Astrocyte (in vitro differentiated cells and primary cell): ENCODE results near the gene CDC37.

Experiments used
- EZH2 ChIP-seq: IDR thresholded peaks from 2 replicates; pipeline ENCODE4 v1.6.1; 2012; ENCODE audit warnings: mild to moderate bottlenecking, low read length, inconsistent platforms; ENCODE audit not compliant: insufficient read depth
- TF ChIP-seq, protein P1 (sequence below): IDR thresholded peaks from 2 replicates; pipeline ENCODE4 v1.5.1; 2011; ENCODE audit warnings: low read depth, mild to moderate bottlenecking, inconsistent platforms, low read length, moderate library complexity; ENCODE audit not compliant: insufficient read depth

GRCh38 chr19:10344780-10345179 lies 58.6 kb downstream of the CDC37 start:
- TF ChIP-seq, protein P1, sequence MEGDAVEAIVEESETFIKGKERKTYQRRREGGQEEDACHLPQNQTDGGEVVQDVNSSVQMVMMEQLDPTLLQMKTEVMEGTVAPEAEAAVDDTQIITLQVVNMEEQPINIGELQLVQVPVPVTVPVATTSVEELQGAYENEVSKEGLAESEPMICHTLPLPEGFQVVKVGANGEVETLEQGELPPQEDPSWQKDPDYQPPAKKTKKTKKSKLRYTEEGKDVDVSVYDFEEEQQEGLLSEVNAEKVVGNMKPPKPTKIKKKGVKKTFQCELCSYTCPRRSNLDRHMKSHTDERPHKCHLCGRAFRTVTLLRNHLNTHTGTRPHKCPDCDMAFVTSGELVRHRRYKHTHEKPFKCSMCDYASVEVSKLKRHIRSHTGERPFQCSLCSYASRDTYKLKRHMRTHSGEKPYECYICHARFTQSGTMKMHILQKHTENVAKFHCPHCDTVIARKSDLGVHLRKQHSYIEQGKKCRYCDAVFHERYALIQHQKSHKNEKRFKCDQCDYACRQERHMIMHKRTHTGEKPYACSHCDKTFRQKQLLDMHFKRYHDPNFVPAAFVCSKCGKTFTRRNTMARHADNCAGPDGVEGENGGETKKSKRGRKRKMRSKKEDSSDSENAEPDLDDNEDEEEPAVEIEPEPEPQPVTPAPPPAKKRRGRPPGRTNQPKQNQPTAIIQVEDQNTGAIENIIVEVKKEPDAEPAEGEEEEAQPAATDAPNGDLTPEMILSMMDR, result no peak
- no peak for TF ChIP-seq EZH2
